GM21717 (cell line): Measurements from ENCODE around the gene FMNL2.
"Not testable (repeated sequence)": the region's sequence is repeated elsewhere in the genome, so short reads cannot be mapped to it uniquely, and the experiment has no call there.

Source experiments
- ATAC-seq: cut with Tn5 transposase; IDR thresholded peaks from one replicate; pipeline ENCODE4 v1.9.1; 2021; ENCODE audit warnings: mild to moderate bottlenecking, moderate library complexity; ENCODE audit not compliant: unreplicated experiment

Gene FMNL2

GRCh38 chr2:152372438-152372984, 37.5 kb downstream of the FMNL2 start:
- ATAC-seq: no peak

GRCh38 chr2:152375174-152375573, 40.2 kb downstream of the FMNL2 start:
- no peak for ATAC-seq

- no peak for ATAC-seq
These were observed 41.4 kb downstream of the FMNL2 start for GRCh38 chr2:152376385-152376784.

GRCh38 chr2:152376968-152377367, 42.0 kb downstream of the FMNL2 start:
- ATAC-seq: no peak

GRCh38 chr2:152379089-152379488, 44.1 kb downstream of the FMNL2 start:
- ATAC-seq: no peak

GRCh38 chr2:152380261-152381055, 45.5 kb downstream of the FMNL2 start:
- no peak for ATAC-seq

- ATAC-seq: no peak
These were observed 48.7 kb downstream of the FMNL2 start for GRCh38 chr2:152383702-152384101.

GRCh38 chr2:152384992-152385391, 50.0 kb downstream of the FMNL2 start:
- no peak for ATAC-seq

- ATAC-seq: no peak
These were observed 50.7 kb downstream of the FMNL2 start for GRCh38 chr2:152385650-152386049.

GRCh38 chr2:152386266-152386665, 51.3 kb downstream of the FMNL2 start:
- ATAC-seq: no peak

GRCh38 chr2:152387041-152387440, 52.1 kb downstream of the FMNL2 start:
- no peak for ATAC-seq

GRCh38 chr2:152388269-152388668, 53.3 kb downstream of the FMNL2 start:
- not testable (repeated sequence) for ATAC-seq

GRCh38 chr2:152389483-152389882, 54.5 kb downstream of the FMNL2 start:
- no peak for ATAC-seq

- ATAC-seq: no peak
These were observed 55.9 kb downstream of the FMNL2 start for GRCh38 chr2:152390837-152391236.

GRCh38 chr2:152391318-152391717, 56.3 kb downstream of the FMNL2 start:
- ATAC-seq: no peak

- ATAC-seq: no peak
These were observed 58.4 kb downstream of the FMNL2 start for GRCh38 chr2:152393377-152393776.

GRCh38 chr2:152394326-152394725, 59.4 kb downstream of the FMNL2 start:
- no peak for ATAC-seq

GRCh38 chr2:152395103-152395502, 60.1 kb downstream of the FMNL2 start:
- no peak for ATAC-seq

GRCh38 chr2:152395572-152395971, 60.6 kb downstream of the FMNL2 start:
- ATAC-seq: no peak

GRCh38 chr2:152396051-152396511, 61.1 kb downstream of the FMNL2 start:
- no peak for ATAC-seq

GRCh38 chr2:152396763-152397162, 61.8 kb downstream of the FMNL2 start:
- ATAC-seq: no peak

- ATAC-seq: no peak
These were observed 64.0 kb downstream of the FMNL2 start for GRCh38 chr2:152399003-152399402.
